Keratinocyte (primary cell): ENCODE results near the gene TATDN2. TPM values are rescaled to one million over a fixed set of nuclear protein-coding genes. Genes with fewer than 3 reads are reported as not detected.

Experiments used
- DNase-seq: peaks from one replicate; pipeline ENCODE4 v3.0.0-alpha.2; 2011; ENCODE audit warnings: low read depth, missing footprints, low spot score
- FAIRE-seq: peaks from 2 replicates; lab custom pipeline; 2011; peaks lifted over from hg19 to GRCh38; lab: Jason Lieb, UNC
- H2AFZ ChIP-seq: 2 replicates; pipeline ENCODE4 v1.6.0; 2012; ENCODE audit warnings: low read length, control low read depth, inconsistent platforms; ENCODE audit not compliant: control insufficient read depth
- H3K27ac ChIP-seq: 2 replicates; pipeline ENCODE4 v1.5.1; 2011; ENCODE audit warnings: low read length; ENCODE audit not compliant: control insufficient read depth, insufficient read depth
- H3K27me3 ChIP-seq: 3 replicates; pipeline ENCODE4 v1.6.0; 2011; ENCODE audit warnings: low read length; ENCODE audit not compliant: control insufficient read depth, insufficient read depth; ENCODE audit errors: extremely low read depth
- H3K36me3 ChIP-seq, 2 experiments: 2 replicates in 1 of 2; 3 replicates in 1 of 2; pipeline ENCODE4 v1.5.1; 2011; ENCODE audit warnings: low read length in 2 of 2, mild to moderate bottlenecking in 1 of 2; ENCODE audit not compliant: control insufficient read depth in 2 of 2, insufficient read depth in 2 of 2; ENCODE audit errors: extremely low read depth in 1 of 2
- H3K4me1 ChIP-seq: 3 replicates; pipeline ENCODE4 v1.5.1; 2011; ENCODE audit warnings: low read length; ENCODE audit not compliant: control insufficient read depth, insufficient read depth; ENCODE audit errors: extremely low read depth
- H3K4me2 ChIP-seq: 3 replicates; pipeline ENCODE4 v1.6.0; 2011; ENCODE audit warnings: low read depth, low read length; ENCODE audit not compliant: control insufficient read depth, insufficient read depth; ENCODE audit errors: extremely low read depth
- H3K4me3 ChIP-seq, 3 experiments: fragments of 200-600 bp in 1 of 3; sonication (generic) in 1 of 3; 2 replicates in 2 of 3; 3 replicates in 1 of 3; pipeline ENCODE4 v1.5.1; 2011 to 2016; ENCODE audit warnings: low read length in 3 of 3, mild to moderate bottlenecking in 3 of 3, control low read depth in 2 of 3, inconsistent platforms in 1 of 3, low read depth in 1 of 3, mixed read lengths in 1 of 3, mixed run types in 1 of 3, moderate library complexity in 1 of 3; ENCODE audit not compliant: control insufficient read depth in 2 of 3, insufficient read depth in 2 of 3; ENCODE audit errors: extremely low read depth in 1 of 3
- H3K79me2 ChIP-seq: 2 replicates; pipeline ENCODE4 v1.6.0; 2012; ENCODE audit warnings: low read length; ENCODE audit not compliant: control insufficient read depth, insufficient read depth
- H3K9ac ChIP-seq: 3 replicates; pipeline ENCODE4 v1.6.0; 2011; ENCODE audit warnings: low read length; ENCODE audit not compliant: control insufficient read depth, insufficient read depth; ENCODE audit errors: extremely low read depth
- H3K9me1 ChIP-seq: 3 replicates; pipeline ENCODE4 v1.6.0; 2011; ENCODE audit warnings: low read length; ENCODE audit not compliant: control insufficient read depth, insufficient read depth; ENCODE audit errors: extremely low read depth
- H3K9me3 ChIP-seq: 2 replicates; pipeline ENCODE4 v1.5.1; 2012; ENCODE audit warnings: low read depth, low read length; ENCODE audit not compliant: control insufficient read depth
- H4K20me1 ChIP-seq: 3 replicates; pipeline ENCODE4 v1.6.0; 2011; ENCODE audit warnings: low read length; ENCODE audit not compliant: control insufficient read depth, insufficient read depth; ENCODE audit errors: extremely low read depth
- CTCF ChIP-seq, 3 experiments: IDR thresholded peaks in 1 of 3; conservative IDR thresholded peaks in 1 of 3; optimal IDR thresholded peaks in 1 of 3; 2 replicates in 2 of 3; 3 replicates in 1 of 3; pipeline versions ENCODE3 to v1.5.1; 2011; ENCODE audit warnings: low read length in 3 of 3, mild to moderate bottlenecking in 3 of 3, moderate library complexity in 2 of 3, control low read depth in 1 of 3, inconsistent platforms in 1 of 3; ENCODE audit not compliant: insufficient read depth in 2 of 3; ENCODE audit errors: extremely low read depth in 1 of 3
- EZH2 ChIP-seq: IDR thresholded peaks from one replicate; pipeline ENCODE4 v1.6.1; 2012; ENCODE audit warnings: inconsistent platforms, mild to moderate bottlenecking, low read length, moderate library complexity
- dilution Hi-C: fragments of 300-500 bp; cut with MboI; formaldehyde crosslinking; loops from one replicate; pipeline ENCODE4 v1.7.0; 2020; ENCODE audit warnings: low sequenced_read_pairs; ENCODE audit not compliant: extremely low pct_ligation_motif_present
- polyA plus RNA-seq, 5 experiments: library from polyadenylated mRNA; depleted of rRNA in 3 of 5; stranded (reverse) in 3 of 5; stranded (forward) in 1 of 5; unstranded in 1 of 5; fragments of >200 nt; gene quantifications; 1 replicate in 1 of 5; 2 replicates in 3 of 5; 3 replicates in 1 of 5; pipeline versions ENCODE4 v1.2.1 to v1.2.3, GENCODE V29; 2011 to 2012; ENCODE audit warnings: missing spikeins in 2 of 5, low read depth in 1 of 5, low replicate concordance in 1 of 5

TATDN2 gene
- polyA plus RNA-seq, 1 donor (not counting 4 experiments of a cell fraction or from before 2014, with no cell fraction given): 13.8 TPM

GRCh38 chr3:10315771-10316344 lies 67.6 kb downstream of the TATDN2 start:
- H3K27ac ChIP-seq: no peak overlapping the region
- H3K4me3 ChIP-seq: no peak overlapping the region
- no peak overlapping the region for H3K4me2 ChIP-seq
- H3K36me3 ChIP-seq: peaks cover 60% of the 10 kb centered on the region in 2 experiments
- H3K4me1 ChIP-seq: peaks cover 6% of the 10 kb centered on the region
- TF ChIP-seq CTCF (optimal IDR thresholded peaks at IDR 0.05 in 1 of 3, IDR thresholded peaks at IDR 0.05 in 1 of 3, conservative IDR thresholded peaks at IDR 0.05 in 1 of 3; ENCODE audit: extremely low read depth in 1 of 3, insufficient read depth in 2 of 3, low read length in 3 of 3) (no peak), EZH2 (no peak)
- FAIRE-seq (no peak), DNase-seq (no peak)
- H3K9ac ChIP-seq: no peak overlapping the region
- peaks cover 7% of the 10 kb centered on the region for H4K20me1 ChIP-seq
- H3K9me3 ChIP-seq: no peaks in the 10 kb centered on the region
- dilution Hi-C loops: no loop called here
- peaks cover 34% of the 10 kb centered on the region for H3K79me2 ChIP-seq
- no peaks in the 10 kb centered on the region for H3K9me1 ChIP-seq
- H2AFZ ChIP-seq: no peak overlapping the region
- no peaks in the 10 kb centered on the region for H3K27me3 ChIP-seq

- H3K27me3 ChIP-seq: no peaks in the 10 kb centered on the region
- H4K20me1 ChIP-seq: peaks cover 7% of the 10 kb centered on the region
- H3K4me2 ChIP-seq: no peak overlapping the region
- FAIRE-seq (no peak), DNase-seq (no peak)
- H3K4me1 ChIP-seq: peaks cover 6% of the 10 kb centered on the region
- H3K9ac ChIP-seq: no peak overlapping the region
- peaks cover 50% of the 10 kb centered on the region in 2 experiments for H3K36me3 ChIP-seq
- no peak overlapping the region for H3K27ac ChIP-seq
- no peaks in the 10 kb centered on the region for H3K9me1 ChIP-seq
- no peak for TF ChIP-seq EZH2
- TF ChIP-seq CTCF (optimal IDR thresholded peaks at IDR 0.05 in 1 of 3, IDR thresholded peaks at IDR 0.05 in 1 of 3, conservative IDR thresholded peaks at IDR 0.05 in 1 of 3; ENCODE audit: extremely low read depth in 1 of 3, insufficient read depth in 2 of 3, low read length in 3 of 3): no peak
- H2AFZ ChIP-seq: no peak overlapping the region
- no peaks in the 10 kb centered on the region for H3K9me3 ChIP-seq
- peaks cover 34% of the 10 kb centered on the region for H3K79me2 ChIP-seq
- dilution Hi-C loops: no loop called here
- H3K4me3 ChIP-seq: no peak overlapping the region
These were observed 69.2 kb downstream of the TATDN2 start for GRCh38 chr3:10317311-10317960.
